ENCODE results near the gene MATN4.
"Not testable (repeated sequence)": the region's sequence is repeated elsewhere in the genome, so short reads cannot be mapped to it uniquely, and the experiment has no call there.

Gene MATN4, protein sequence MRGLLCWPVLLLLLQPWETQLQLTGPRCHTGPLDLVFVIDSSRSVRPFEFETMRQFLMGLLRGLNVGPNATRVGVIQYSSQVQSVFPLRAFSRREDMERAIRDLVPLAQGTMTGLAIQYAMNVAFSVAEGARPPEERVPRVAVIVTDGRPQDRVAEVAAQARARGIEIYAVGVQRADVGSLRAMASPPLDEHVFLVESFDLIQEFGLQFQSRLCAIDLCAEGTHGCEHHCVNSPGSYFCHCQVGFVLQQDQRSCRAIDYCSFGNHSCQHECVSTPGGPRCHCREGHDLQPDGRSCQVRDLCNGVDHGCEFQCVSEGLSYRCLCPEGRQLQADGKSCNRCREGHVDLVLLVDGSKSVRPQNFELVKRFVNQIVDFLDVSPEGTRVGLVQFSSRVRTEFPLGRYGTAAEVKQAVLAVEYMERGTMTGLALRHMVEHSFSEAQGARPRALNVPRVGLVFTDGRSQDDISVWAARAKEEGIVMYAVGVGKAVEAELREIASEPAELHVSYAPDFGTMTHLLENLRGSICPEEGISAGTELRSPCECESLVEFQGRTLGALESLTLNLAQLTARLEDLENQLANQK

DNA sequence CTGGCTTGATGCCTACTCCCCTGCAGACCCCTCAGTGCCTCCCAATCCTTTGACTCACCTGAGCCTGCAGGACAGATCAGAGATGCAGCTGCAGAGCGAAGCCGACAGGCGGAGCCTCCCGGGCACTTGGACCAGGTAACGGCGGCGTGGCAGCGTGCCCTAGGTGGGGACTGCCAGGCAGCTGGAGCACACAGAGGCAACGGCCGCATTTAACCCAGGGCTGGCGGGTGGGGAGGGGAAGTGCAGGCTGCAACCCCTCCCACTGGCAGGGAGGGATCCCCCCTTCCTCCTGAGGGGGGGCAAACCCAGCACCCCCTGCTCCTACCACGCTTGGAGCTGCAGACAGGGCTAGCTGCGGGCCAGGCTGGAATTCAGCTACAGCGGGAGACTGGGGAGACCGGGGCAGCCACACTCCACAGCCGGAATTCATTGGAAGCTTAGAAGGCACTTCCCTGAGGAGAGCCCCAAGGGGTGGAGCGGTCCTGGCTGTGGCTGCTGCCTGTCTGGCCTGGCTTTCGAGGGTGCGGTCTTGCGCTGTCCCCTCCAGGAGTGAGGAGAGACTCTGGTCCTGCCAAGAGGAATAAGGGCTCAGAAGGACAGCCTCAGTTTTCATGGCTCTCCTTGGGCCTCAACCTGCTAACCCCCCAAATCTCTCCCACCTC, at the start of gene MATN4:
Gene MATN4 (minus strand): TSS at position 183 of the 662 bp plus-strand sequence. CDS start 2,717 bp downstream, outside the sequence.
- no peak for DNase-seq (ENCODE audit: low spot score)

DNA sequence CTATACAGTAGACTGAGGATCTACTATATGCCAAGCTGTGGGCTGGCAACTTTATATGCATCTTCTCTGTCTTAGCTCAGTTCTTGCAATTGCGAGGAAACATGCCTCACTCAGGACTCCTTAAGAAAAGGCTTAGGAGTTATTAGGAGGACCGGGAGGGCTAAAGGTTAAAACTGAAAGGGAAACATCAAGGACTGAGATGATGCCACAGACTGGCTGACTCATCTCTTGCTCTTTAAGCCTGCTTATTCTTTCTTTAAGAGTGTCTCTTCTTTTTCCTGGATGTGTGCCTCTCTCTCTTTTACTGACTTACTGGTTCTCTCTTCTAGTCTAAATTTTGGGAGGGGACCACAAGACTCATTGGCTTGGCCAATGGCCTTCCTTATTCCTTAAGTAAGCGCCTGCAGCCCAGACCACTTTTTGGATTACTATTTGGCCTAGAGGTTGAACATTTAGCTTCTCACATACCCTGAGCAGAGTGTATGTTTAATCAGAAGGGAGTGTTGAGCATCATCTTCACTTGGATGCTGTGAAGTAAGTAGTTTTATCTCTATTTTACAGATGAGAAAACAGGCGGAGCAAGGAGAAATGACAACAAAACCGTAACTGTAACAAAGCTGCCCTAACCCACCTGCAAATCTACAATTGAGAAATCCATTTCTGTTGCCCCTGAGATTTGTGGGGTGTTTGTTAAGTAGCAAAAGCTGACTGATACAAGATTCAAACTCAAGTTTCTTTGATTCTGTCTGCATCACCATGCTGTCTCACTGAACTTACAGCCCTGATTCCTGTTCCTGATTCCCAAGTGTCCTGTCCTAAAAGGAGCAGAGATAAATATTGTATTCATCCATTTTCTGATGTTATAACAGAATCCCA, 47.3 kb upstream of the MATN4 start:
- no peak for DNase-seq (ENCODE audit: low spot score)

DNA sequence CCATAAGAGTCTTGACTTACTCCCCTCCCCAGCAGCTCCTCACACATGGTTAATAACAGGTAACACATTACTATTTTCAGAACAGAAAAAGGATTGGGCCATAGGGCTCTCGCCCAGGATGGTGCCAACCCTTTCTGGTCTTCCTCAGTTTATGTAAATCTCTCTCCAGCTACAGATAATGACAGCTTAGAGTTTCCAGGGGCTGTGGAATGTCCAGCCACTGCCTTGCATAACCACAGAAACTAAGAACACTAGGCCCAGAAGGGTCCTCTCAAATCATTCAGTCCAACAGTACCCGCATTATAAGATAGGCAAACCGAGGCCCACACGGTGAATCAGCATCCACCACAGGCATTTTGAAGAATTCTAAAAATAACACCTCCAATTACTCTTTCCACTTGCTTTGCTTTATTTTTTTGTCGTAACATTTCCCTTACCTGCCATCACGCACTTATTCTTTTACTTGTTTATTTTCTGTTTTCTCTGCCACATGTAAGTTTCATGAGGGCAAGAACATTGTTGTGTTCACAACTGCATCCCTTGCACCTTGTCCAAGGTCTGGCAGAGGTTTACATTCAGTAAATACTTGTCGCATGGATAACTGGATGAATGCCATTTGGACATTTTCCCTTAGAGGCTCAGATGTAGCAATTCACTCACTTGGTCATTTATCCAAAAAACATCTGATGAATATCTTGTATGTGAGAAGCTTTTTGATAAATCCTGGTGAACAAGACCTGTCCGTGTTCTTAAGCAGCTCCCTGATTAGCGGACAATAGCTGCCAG, 46.5 kb upstream of the MATN4 start:
- DNase-seq (ENCODE audit: low spot score) = no peak

- no peak for DNase-seq (ENCODE audit: low spot score)
Observed at GRCh38 chr20:45353746-45354145, 45.6 kb upstream of the MATN4 start.

GRCh38 chr20:45352729-45353128, 44.6 kb upstream of the MATN4 start:
- no peak for DNase-seq (ENCODE audit: low spot score)

DNA sequence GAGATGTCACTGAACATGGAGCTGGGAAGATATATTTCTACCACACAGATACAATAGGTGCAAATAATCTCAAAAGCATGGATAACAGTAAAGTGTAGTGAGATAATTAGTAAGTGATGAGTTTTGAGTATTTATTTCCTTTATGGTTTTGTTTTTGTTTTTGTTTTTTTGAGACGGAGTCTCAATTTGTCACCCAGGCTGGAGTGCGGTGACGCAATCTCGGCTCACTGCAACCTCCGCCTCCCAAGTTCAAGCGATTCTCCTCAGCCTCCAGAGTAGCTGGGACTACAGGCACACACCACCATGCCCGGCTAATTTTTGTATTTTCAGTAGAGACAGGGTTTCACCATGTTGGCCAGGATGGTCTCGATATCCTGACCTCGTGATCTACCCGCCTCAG, 42.7 kb upstream of the MATN4 start:
- DNase-seq (ENCODE audit: low spot score) = not testable (repeated sequence)

DNA sequence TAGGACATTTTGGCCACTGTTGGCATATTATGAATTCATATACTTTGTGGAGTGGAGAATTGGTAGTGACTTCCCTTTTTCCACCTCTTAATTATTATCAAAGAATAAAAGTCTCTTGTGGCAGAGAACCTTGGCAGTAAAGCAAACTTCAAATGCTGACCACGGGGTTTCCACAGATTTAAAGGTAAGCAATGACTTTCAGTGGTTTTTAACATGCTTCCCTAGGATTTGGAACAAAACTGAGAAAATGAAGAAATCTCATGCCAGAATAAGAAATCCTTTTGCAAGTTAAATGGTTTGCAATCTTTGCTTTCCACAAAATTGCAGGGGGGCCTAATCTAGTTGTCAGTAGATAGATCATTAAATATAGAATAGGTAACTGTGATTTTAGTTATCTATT, 42.1 kb upstream of the MATN4 start:
- no peak for DNase-seq (ENCODE audit: low spot score)

- peak; percentile 35 for DNase-seq (ENCODE audit: low spot score)
Observed at GRCh38 chr20:45347936-45348778, 40.1 kb upstream of the MATN4 start, which contains the start of gene SDC4. SDC4 (minus strand) TSS chr20:45348424; CDS start chr20:45348384, 40 bp downstream.

GRCh38 chr20:45347297-45347935, 39.3 kb upstream of the MATN4 start:
- DNase-seq (ENCODE audit: low spot score) = no peak

GRCh38 chr20:45346851-45347250, 38.8 kb upstream of the MATN4 start:
- DNase-seq (ENCODE audit: low spot score) = no peak

GRCh38 chr20:45346291-45346718, 38.2 kb upstream of the MATN4 start:
- DNase-seq (ENCODE audit: low spot score) = no peak

DNA sequence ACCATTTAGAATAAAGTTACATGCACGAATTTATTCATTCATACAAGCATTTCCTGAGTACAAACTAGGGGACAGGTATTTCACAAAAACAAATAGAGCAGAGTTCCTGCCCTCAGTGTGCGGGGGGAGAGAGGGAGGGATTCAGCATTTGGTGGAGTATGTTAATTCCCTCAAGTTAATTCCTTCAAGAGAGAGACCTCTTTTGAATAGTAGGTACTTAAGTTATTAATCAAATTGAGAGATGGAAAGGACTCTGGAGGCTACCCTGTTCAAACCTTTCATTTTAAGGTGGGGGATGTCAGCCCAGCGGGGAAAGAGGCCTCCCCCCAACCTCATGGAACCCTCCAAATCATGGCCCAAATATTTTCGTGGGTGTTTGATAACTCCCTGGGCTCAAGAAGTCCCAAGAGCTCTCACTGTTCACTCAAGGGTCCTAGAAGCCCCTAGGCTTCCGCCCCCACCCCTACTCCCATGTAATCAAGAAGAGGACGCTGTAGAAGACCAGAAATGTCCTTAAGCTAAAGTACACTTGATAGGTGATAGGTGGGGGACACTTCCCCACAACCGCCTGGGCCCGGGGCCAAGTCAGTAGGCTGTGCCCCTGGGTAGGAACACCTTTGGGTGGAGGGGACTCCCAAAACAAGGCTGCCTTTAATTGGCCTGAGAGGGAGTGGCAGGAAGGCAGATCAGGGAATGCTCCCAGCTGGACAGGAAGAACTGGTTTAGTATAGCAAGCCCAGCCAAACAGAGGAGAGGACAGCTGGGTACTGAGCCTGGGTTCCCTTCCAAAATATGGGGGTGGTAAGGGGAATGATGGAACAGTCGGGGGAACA, 37.2 kb upstream of the MATN4 start:
- DNase-seq (ENCODE audit: low spot score) = no peak

GRCh38 chr20:45344168-45344860, 36.2 kb upstream of the MATN4 start:
- DNase-seq (ENCODE audit: low spot score) = no peak

DNA sequence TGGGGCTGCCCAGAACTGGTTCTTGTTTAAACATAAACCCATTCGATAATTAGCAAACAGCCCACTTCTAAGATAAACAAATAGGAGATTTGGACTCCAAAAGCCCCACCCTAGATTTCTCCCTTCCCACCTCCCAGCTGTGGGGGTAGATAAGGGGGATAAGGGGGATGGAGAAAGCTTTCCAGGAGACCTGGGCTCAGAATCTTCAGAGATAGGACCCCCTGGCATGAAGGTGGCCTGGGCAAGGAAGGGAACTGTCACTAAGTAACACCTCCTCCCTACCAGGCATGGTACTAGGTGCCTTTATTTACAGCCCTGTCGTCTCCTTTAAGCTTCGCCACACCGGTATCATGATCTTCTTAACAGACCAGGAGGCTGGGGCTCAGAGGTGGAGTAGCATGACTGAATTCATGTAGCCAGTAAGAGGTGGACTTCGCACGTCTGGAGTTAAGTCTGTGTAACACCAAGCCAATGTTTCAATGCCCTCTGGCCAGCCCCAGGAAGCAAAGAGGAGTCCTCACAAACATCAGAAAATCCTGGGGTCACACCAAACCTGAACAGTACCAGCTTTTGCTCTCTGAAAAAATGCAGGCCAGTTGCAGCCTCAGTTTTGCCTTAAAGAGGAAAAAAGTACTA, 35.6 kb upstream of the MATN4 start:
- no peak for DNase-seq (ENCODE audit: low spot score)

DNA sequence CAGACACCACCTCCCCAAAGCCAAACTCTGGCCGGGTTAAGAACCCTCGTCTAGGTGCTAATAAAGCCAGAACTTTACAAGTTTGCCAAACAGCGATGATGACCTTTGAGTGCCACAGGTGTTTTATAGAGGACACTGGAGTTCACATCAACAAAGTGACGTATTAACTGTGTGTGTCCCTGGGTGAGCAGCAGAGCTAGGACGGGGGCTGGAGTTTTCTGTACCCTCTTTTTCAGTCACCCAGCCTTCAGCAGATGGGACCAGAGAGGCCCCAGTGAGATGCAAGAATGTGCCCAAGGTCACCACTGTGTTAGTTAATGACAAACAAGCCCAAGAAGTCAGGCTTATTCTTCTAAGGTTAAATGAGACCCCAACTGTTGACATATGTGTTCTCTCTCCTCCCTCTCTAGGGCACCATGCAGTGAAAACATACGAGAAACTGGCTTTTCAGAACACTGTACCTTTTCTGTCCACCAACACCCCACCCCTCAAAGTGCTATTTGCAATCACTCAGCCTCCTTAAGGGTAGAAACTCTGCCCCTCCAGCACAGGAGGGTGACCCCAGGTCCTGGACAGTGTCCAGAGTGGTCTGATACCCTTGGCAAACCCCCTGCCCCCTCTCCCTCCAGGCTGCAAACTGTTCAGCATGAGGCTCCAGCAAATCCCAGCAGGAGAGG, 34.9 kb upstream of the MATN4 start:
- no peak for DNase-seq (ENCODE audit: low spot score)

DNA sequence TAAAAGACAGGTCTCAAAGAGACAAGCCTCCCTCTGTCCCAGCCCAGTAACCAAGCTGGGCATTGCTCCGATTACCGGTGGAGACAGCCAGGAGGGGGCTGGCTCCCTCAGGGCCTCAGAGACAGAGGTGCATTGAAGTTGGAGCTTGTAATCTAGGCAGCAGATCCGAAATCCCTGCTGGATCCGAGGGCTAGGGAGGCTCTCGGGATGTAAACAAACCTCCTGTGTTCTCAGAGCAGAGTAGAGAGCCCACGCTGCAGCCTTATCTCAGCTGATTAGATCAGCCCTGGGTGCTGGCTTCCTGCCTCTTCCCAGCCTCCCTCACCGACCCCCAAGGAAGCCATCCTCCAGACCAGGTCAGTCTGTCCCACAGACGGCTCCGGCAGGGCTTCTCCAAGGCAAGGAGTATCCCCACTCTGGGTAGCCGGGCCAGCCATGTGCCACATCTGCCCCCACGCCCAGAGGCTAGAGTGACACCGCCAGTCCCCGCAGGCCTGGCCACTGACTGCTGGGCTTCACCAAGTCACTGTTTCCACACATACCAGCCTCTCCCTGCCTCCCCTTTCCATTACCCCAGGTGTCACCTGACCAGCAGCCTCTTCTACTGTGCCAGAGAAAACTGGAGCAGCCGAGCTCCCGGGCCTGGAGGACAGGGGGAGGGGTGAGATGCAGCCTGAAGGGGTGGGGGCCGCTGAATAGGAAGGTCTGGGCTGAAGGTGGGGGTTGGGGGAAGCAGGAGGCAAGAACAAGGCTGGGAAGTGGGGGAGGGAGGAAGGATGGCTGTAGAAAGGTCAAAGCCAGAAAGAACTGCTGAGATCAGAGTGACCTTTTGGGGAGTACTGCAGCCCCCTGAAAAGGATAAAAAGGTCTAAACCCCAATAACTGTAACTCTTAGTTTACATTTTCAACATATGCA, 34.1 kb upstream of the MATN4 start:
- DNase-seq (ENCODE audit: low spot score) = no peak
